ENCODE measurements around the gene ELOA. TPM values are rescaled to one million over a fixed set of nuclear protein-coding genes. Genes with fewer than 3 reads are reported as not detected.
"Not testable (repeated sequence)": the region's sequence is repeated elsewhere in the genome, so short reads cannot be mapped to it uniquely, and the experiment has no call there.

The ELOA gene
- 38.7 and 43.2 TPM in 2 replicates for total RNA-seq
- polyA plus RNA-seq (2012), result 23.6 TPM

GRCh38 chr1:23743287-23744152 is at the start of gene ELOA:
TSS of gene ELOA (plus strand) at chr1:23743471. CDS start at chr1:23743504, 33 bp downstream.
- DNase-seq (ENCODE audit: low read depth), result peak; percentile 77

- no peak for DNase-seq (ENCODE audit: low read depth)
These were observed 49.7 kb upstream of the ELOA start for GRCh38 chr1:23693599-23693998.

- DNase-seq (ENCODE audit: low read depth), result no peak
These were observed 48.9 kb upstream of the ELOA start for GRCh38 chr1:23694371-23694770.

- no peak for DNase-seq (ENCODE audit: low read depth)
These were observed 47.6 kb upstream of the ELOA start for GRCh38 chr1:23695667-23696066.

- peak; percentile 24 for DNase-seq (ENCODE audit: low read depth)
These were observed 46.8 kb upstream of the ELOA start for GRCh38 chr1:23696335-23696989.

GRCh38 chr1:23698466-23698865 is 44.8 kb upstream of the ELOA start:
- no peak for DNase-seq (ENCODE audit: low read depth)

GRCh38 chr1:23699280-23700179 is 43.7 kb upstream of the ELOA start:
- no peak for DNase-seq (ENCODE audit: low read depth)

- no peak for DNase-seq (ENCODE audit: low read depth)
These were observed 42.0 kb upstream of the ELOA start for GRCh38 chr1:23701310-23701709.

- DNase-seq (ENCODE audit: low read depth), result no peak
These were observed 41.3 kb upstream of the ELOA start for GRCh38 chr1:23701996-23702395.

- DNase-seq (ENCODE audit: low read depth), result no peak
These were observed 38.3 kb upstream of the ELOA start for GRCh38 chr1:23704834-23705495.

- DNase-seq (ENCODE audit: low read depth), result no peak
These were observed 34.0 kb upstream of the ELOA start for GRCh38 chr1:23709229-23709628.

GRCh38 chr1:23718482-23718881 is 24.8 kb upstream of the ELOA start:
- DNase-seq (ENCODE audit: low read depth), result peak; percentile 49

- DNase-seq (ENCODE audit: low read depth), result peak; percentile 87
These were observed 24.0 kb upstream of the ELOA start for GRCh38 chr1:23719162-23719820.

- DNase-seq (ENCODE audit: low read depth), result no peak
These were observed 22.8 kb upstream of the ELOA start for GRCh38 chr1:23720256-23720995.

GRCh38 chr1:23722652-23723051 is 20.6 kb upstream of the ELOA start:
- DNase-seq (ENCODE audit: low read depth), result no peak

- DNase-seq (ENCODE audit: low read depth), result no peak
These were observed 16.6 kb upstream of the ELOA start for GRCh38 chr1:23726686-23727085.

- no peak for DNase-seq (ENCODE audit: low read depth)
These were observed 15.9 kb upstream of the ELOA start for GRCh38 chr1:23727362-23727811.

- no peak for DNase-seq (ENCODE audit: low read depth)
These were observed 10.7 kb upstream of the ELOA start for GRCh38 chr1:23732363-23733224.

- DNase-seq (ENCODE audit: low read depth), result not testable (repeated sequence)
These were observed 10.0 kb upstream of the ELOA start for GRCh38 chr1:23733281-23733680.

Measured in myocyte (in vitro differentiated cells).